ENCODE measurements around the gene KMT5B. TPM values are rescaled to one million over a fixed set of nuclear protein-coding genes. Genes with fewer than 3 reads are reported as not detected.

The KMT5B gene
- total RNA-seq, 1 experiment from 2014 or later, result 35.1 TPM

DNA sequence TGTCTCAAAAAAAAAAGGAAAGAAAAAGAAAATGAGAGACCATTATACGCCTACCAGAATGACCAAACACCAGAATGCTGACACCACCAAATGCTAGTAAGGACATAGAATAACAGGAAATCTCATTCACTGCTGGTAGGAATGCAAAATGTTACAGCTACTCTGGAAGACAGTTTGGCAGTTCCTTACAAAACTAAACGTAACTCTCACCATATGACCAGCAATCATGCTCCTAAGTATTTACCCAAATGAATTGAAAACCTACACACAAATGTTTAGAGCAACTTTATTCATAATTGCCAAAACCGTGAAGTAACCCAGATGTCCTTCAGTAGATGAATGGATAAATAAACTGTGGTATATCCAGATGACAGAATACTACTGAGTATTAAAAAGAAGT lies 99.1 kb downstream of the KMT5B start:
- H3K9me2 ChIP-seq (ENCODE audit: insufficient read depth), result no peaks in the 10 kb centered on the region
- no peaks in the 10 kb centered on the region for H3K27me3 ChIP-seq (ENCODE audit: insufficient read depth, low read length)
- no peak overlapping the region for H2AFZ ChIP-seq (ENCODE audit: low read depth, low read length, poor library complexity, severe bottlenecking)
- intact Hi-C loops (cut with micrococcal nuclease), result no loop called here
- H3K36me3 ChIP-seq (ENCODE audit: control insufficient read depth in 1 of 2, insufficient read depth in 2 of 2, low read length in 2 of 2), result no peaks in the 10 kb centered on the region
- DNase-seq (ENCODE audit: low read depth, low spot score) (no peak), ATAC-seq (no peak)
- H3K27ac ChIP-seq (ENCODE audit: low read depth, low read length), result no peak overlapping the region
- peaks cover 5 to 18% of the 10 kb centered on the region in 2 experiments; a peak in 2 of 4 replicates for H3K4me1 ChIP-seq (ENCODE audit: control insufficient read depth in 1 of 2, insufficient read depth in 2 of 2, low read length in 2 of 2)
- BruUV-seq (replicated peaks), result no TSS peak
- RAD21 ChIA-PET (ENCODE audit: low non-redundant PET in 1 of 2, low total read pairs in 2 of 2, uncharacterized antibody in 2 of 2, unreplicated experiment in 2 of 2), result no interaction called here
- TF ChIP-seq POLR2A (IDR thresholded peaks at IDR 0.05; ENCODE audit: borderline replicate concordance, extremely low read depth, insufficient read depth, insufficient read length), result no peak
- H3K9ac ChIP-seq (ENCODE audit: low read length), result no peak overlapping the region
- H3K4me2 ChIP-seq (ENCODE audit: low read length), result no peak overlapping the region
- CTCF ChIA-PET, result no interaction called here
- peaks cover 87% of the 10 kb centered on the region for H3K79me2 ChIP-seq (ENCODE audit: insufficient read depth, low read length)
- POLR2A ChIA-PET, result no interaction called here
- peaks cover 7% of the 10 kb centered on the region; the same call in 1 of the 2 replicates for H4K20me1 ChIP-seq (ENCODE audit: insufficient read depth)
- no peaks in the 10 kb centered on the region for H3K9me3 ChIP-seq (ENCODE audit: control insufficient read depth in 1 of 2, insufficient read depth in 1 of 2, low read depth in 1 of 2, low read length in 2 of 2)
- no peak overlapping the region for H3K4me3 ChIP-seq (replicated peaks in 1 of 2; ENCODE audit: low read depth in 1 of 2, low read length in 2 of 2)

- no peaks in the 10 kb centered on the region for H3K9me3 ChIP-seq (ENCODE audit: control insufficient read depth in 1 of 2, insufficient read depth in 1 of 2, low read depth in 1 of 2, low read length in 2 of 2)
- ChIA-PET RAD21 (ENCODE audit: low non-redundant PET in 1 of 2, low total read pairs in 2 of 2, uncharacterized antibody in 2 of 2, unreplicated experiment in 2 of 2) (no interaction called here), CTCF (no interaction called here), POLR2A (no interaction called here)
- H3K9me2 ChIP-seq (ENCODE audit: insufficient read depth), result no peaks in the 10 kb centered on the region
- DNase-seq (ENCODE audit: low read depth, low spot score), result no peak
- H3K4me3 ChIP-seq (replicated peaks in 1 of 2; ENCODE audit: low read depth in 1 of 2, low read length in 2 of 2), result no peak overlapping the region
- BruUV-seq (replicated peaks), result no TSS peak
- no peak overlapping the region for H2AFZ ChIP-seq (ENCODE audit: low read depth, low read length, poor library complexity, severe bottlenecking)
- H3K4me2 ChIP-seq (ENCODE audit: low read length), result no peak overlapping the region
- no peak overlapping the region for H3K27ac ChIP-seq (ENCODE audit: low read depth, low read length)
- no peak for TF ChIP-seq SIN3A (IDR thresholded peaks at IDR 0.05; ENCODE audit: low read depth)
- no peak for TF ChIP-seq FOSL1 (IDR thresholded peaks at IDR 0.05; ENCODE audit: low read depth)
- no peak for TF ChIP-seq ELF1 (IDR thresholded peaks at IDR 0.05; ENCODE audit: borderline replicate concordance, low read depth)
- TF ChIP-seq SRF (IDR thresholded peaks at IDR 0.05; ENCODE audit: low read depth), result no peak
- no peak for TF ChIP-seq CBX3 (IDR thresholded peaks at IDR 0.05; ENCODE audit: low read depth)
- no peaks in the 10 kb centered on the region; the same call in 1 of the 2 replicates for H4K20me1 ChIP-seq (ENCODE audit: insufficient read depth)
- H3K9ac ChIP-seq (ENCODE audit: low read length), result no peak overlapping the region
- no peaks in the 10 kb centered on the region for H3K36me3 ChIP-seq (ENCODE audit: control insufficient read depth in 1 of 2, insufficient read depth in 2 of 2, low read length in 2 of 2)
- no peaks in the 10 kb centered on the region for H3K27me3 ChIP-seq (ENCODE audit: insufficient read depth, low read length)
- no peaks in the 10 kb centered on the region for H3K4me1 ChIP-seq (ENCODE audit: control insufficient read depth in 1 of 2, insufficient read depth in 2 of 2, low read length in 2 of 2)
- ATAC-seq, result no peak
- peaks cover 93% of the 10 kb centered on the region for H3K79me2 ChIP-seq (ENCODE audit: insufficient read depth, low read length)
- intact Hi-C loops (cut with micrococcal nuclease), result no loop called here
Observed at GRCh38 chr11:68107689-68108088, 105.4 kb downstream of the KMT5B start.

All from HCT116 (cell line).